Endothelial cell of umbilical vein (primary cell): ENCODE data around the gene IKZF4. TPM values are rescaled to one million over a fixed set of nuclear protein-coding genes. Genes with fewer than 3 reads are reported as not detected.
A peak's percentile ranks its signal among the peaks of the same experiment; 100 is the strongest.

Experiments
- BruUV-seq: library from RNA; stranded (reverse); fragments of 400-500 nt; replicated peaks from 2 replicates; lab custom pipeline; 2021; lab: Mats Ljungman, UMichigan
- CTCF ChIA-PET: fragments of 300-600, 350-600 bp; sonication (Branson Sonifier 250); formaldehyde crosslinking; loops from one replicate; lab custom pipeline; 2021; ENCODE audit warnings: antibody characterized with exemption, inconsistent platforms; lab: Charles Lee
- POLR2A ChIA-PET: fragments of 300-600, 350-600 bp; sonication (Branson Sonifier 250); formaldehyde crosslinking; loops from one replicate; lab custom pipeline; 2021; ENCODE audit warnings: antibody characterized with exemption, inconsistent platforms; lab: Charles Lee
- DNase-seq: peaks from one replicate; pipeline ENCODE4 v3.0.0-alpha.2; 2011; ENCODE audit warnings: low read depth, low spot score
- FAIRE-seq: peaks from 2 replicates; lab custom pipeline; 2011; peaks lifted over from hg19 to GRCh38; lab: Jason Lieb, UNC
- H2AFZ ChIP-seq: 2 replicates; pipeline ENCODE4 v1.6.0; 2012; ENCODE audit warnings: low read depth, low read length, control low read depth, inconsistent platforms
- H3K27ac ChIP-seq: 2 replicates; pipeline ENCODE4 v1.5.1; 2011; ENCODE audit warnings: low read depth, mild to moderate bottlenecking, control low read depth, low read length, moderate library complexity; ENCODE audit not compliant: insufficient read depth
- H3K27me3 ChIP-seq, 2 experiments: 2 replicates each; pipeline versions ENCODE4 v1.6.0 to v1.6.1; 2011; ENCODE audit warnings: low read length in 2 of 2, mixed read lengths in 1 of 2; ENCODE audit not compliant: control insufficient read depth in 2 of 2, insufficient read depth in 2 of 2
- H3K36me3 ChIP-seq, 2 experiments: 2 replicates in 1 of 2; 3 replicates in 1 of 2; pipeline ENCODE4 v1.5.1; 2011; ENCODE audit warnings: low read length in 2 of 2, mild to moderate bottlenecking in 1 of 2, moderate library complexity in 1 of 2; ENCODE audit not compliant: control insufficient read depth in 2 of 2, insufficient read depth in 2 of 2; ENCODE audit errors: extremely low read depth in 1 of 2
- H3K4me1 ChIP-seq: 3 replicates; pipeline ENCODE4 v1.5.1; 2011; ENCODE audit warnings: mild to moderate bottlenecking, low read length; ENCODE audit not compliant: control insufficient read depth, insufficient read depth; ENCODE audit errors: extremely low read depth
- H3K4me2 ChIP-seq: 2 replicates; pipeline ENCODE4 v1.6.1; 2011; ENCODE audit warnings: low read length, control low read depth, mixed read lengths; ENCODE audit not compliant: insufficient read depth
- H3K4me3 ChIP-seq, 3 experiments: fragments of 200-600 bp in 1 of 3; sonication (generic), shearing (Covaris generic) in 1 of 3; replicated peaks in 1 of 3; 2 replicates each; pipeline ENCODE4 v1.5.1; 2011 to 2016; ENCODE audit warnings: control low read depth in 3 of 3, low read length in 3 of 3, mild to moderate bottlenecking in 2 of 3, inconsistent platforms in 1 of 3, low read depth in 1 of 3, moderate library complexity in 1 of 3; ENCODE audit not compliant: insufficient read depth in 1 of 3
- H3K79me2 ChIP-seq: 2 replicates; pipeline ENCODE4 v1.6.0; 2012; ENCODE audit warnings: low read length, inconsistent platforms; ENCODE audit not compliant: control insufficient read depth, insufficient read depth
- H3K9ac ChIP-seq: replicated peaks from 2 replicates; pipeline ENCODE3; 2011; ENCODE audit warnings: low read length, control low read depth; ENCODE audit not compliant: insufficient read depth; ENCODE audit errors: extremely low read depth
- H3K9me1 ChIP-seq: replicated peaks from 3 replicates; pipeline ENCODE4 v1.6.0; 2011; ENCODE audit warnings: mild to moderate bottlenecking, low read length; ENCODE audit not compliant: control insufficient read depth, insufficient read depth; ENCODE audit errors: extremely low read depth
- H3K9me3 ChIP-seq: replicated peaks from 2 replicates; pipeline ENCODE4 v1.5.1; 2012; ENCODE audit warnings: low read length, inconsistent platforms; ENCODE audit not compliant: control insufficient read depth, insufficient read depth
- H4K20me1 ChIP-seq: replicated peaks from 2 replicates; pipeline ENCODE3; 2011; ENCODE audit warnings: mild to moderate bottlenecking, low read length; ENCODE audit not compliant: control insufficient read depth, insufficient read depth; ENCODE audit errors: extremely low read depth
- EZH2 ChIP-seq: IDR thresholded peaks from 2 replicates; pipeline ENCODE4 v1.6.1; 2012; ENCODE audit warnings: borderline replicate concordance, low read depth, mild to moderate bottlenecking, moderate library complexity, low read length, inconsistent platforms; ENCODE audit not compliant: severe bottlenecking
- POLR2AphosphoS5 ChIP-seq: IDR thresholded peaks from 2 replicates; pipeline ENCODE4 v1.6.1; 2012; ENCODE audit warnings: low read depth, mild to moderate bottlenecking, control low read depth, low read length, moderate library complexity; ENCODE audit not compliant: insufficient read depth
- dilution Hi-C: fragments of 300-500 bp; cut with MboI; formaldehyde crosslinking; loops from one replicate; pipeline ENCODE4 v1.15.0; 2019; ENCODE audit warnings: low sequenced_read_pairs; ENCODE audit not compliant: extremely low pct_ligation_motif_present
- intact Hi-C: fragments of 100-400 bp; cut with micrococcal nuclease; formaldehyde crosslinking; loops from one replicate; pipeline ENCODE4 v1.10.0; 2022
- polyA plus RNA-seq, 4 experiments: library from polyadenylated mRNA; depleted of rRNA in 3 of 4; stranded (reverse) in 3 of 4; unstranded in 1 of 4; fragments of >200 nt; gene quantifications; 2 replicates each; pipeline versions ENCODE4 v1.2.1 to v1.2.3, GENCODE V29; 2011 to 2012; ENCODE audit warnings: missing spikeins in 1 of 4
- total RNA-seq: library from RNA; stranded (reverse); gene quantifications from 2 replicates; pipeline ENCODE4 v1.2.3, GENCODE V29; 2021
- TF ChIP-seq, protein P1 (sequence below), 2 donors: IDR thresholded peaks; 1 replicate in 1 of 2; 2 replicates in 1 of 2; pipeline ENCODE4 v1.5.1; 2011; ENCODE audit warnings: low read length in 2 of 2, mild to moderate bottlenecking in 2 of 2, moderate library complexity in 2 of 2, control low read depth in 1 of 2, inconsistent platforms in 1 of 2, low read depth in 1 of 2; ENCODE audit not compliant: insufficient read depth in 1 of 2; ENCODE audit errors: extremely low read depth in 1 of 2

The IKZF4 gene
- total and polyA plus RNA-seq, 2 donors (not counting 3 experiments of a cell fraction or from before 2014, with no cell fraction given), result 3.4 to 5.4 TPM

GRCh38 chr12:55996201-55996714 lies 24.6 kb upstream of the IKZF4 start:
- Histone ChIP-seq H4K20me1 (no peaks in the 10 kb centered on the region), H3K36me3 (peaks cover 8 to 18% of the 10 kb centered on the region in 2 experiments), H3K9me1 (no peaks in the 10 kb centered on the region), H3K4me2 (peak overlapping the region; percentile 74), H3K9me3 (no peaks in the 10 kb centered on the region), H3K4me1 (peaks cover 10% of the 10 kb centered on the region), H2AFZ (no peak overlapping the region), H3K9ac (no peak overlapping the region), H3K79me2 (no peaks in the 10 kb centered on the region), H3K4me3 (peak overlapping the region; percentile 17 to 73 (median 40)), H3K27me3 (no peaks in the 10 kb centered on the region), H3K27ac (no peak overlapping the region)
- ChIA-PET POLR2A (interaction anchor here (0.7 to 2.2 kb wide), 3 partner anchors 22 to 33 kb away, joined by 4 to 9 read pairs (median 8); partner anchors contain the start of gene RAB5B), CTCF (interaction anchor here (0.8 to 7.7 kb wide), 31 partner anchors 9 to 257 kb away, joined by 3 to 295 read pairs (median 6); partner anchors contain the start of genes DGKA, ERBB3, ORMDL2 and PA2G4)
- intact Hi-C loops (loop anchor here (1.0 kb wide), 4 partner anchors 33 to 122 kb away; partner anchors contain the start of genes PA2G4 and ZC3H10), dilution Hi-C loops (no loop called here)
- FAIRE-seq (no peak), DNase-seq (peak; percentile 72)
- no TSS peak for BruUV-seq
- no peak for TF ChIP-seq POLR2AphosphoS5
- TF ChIP-seq, protein P1, sequence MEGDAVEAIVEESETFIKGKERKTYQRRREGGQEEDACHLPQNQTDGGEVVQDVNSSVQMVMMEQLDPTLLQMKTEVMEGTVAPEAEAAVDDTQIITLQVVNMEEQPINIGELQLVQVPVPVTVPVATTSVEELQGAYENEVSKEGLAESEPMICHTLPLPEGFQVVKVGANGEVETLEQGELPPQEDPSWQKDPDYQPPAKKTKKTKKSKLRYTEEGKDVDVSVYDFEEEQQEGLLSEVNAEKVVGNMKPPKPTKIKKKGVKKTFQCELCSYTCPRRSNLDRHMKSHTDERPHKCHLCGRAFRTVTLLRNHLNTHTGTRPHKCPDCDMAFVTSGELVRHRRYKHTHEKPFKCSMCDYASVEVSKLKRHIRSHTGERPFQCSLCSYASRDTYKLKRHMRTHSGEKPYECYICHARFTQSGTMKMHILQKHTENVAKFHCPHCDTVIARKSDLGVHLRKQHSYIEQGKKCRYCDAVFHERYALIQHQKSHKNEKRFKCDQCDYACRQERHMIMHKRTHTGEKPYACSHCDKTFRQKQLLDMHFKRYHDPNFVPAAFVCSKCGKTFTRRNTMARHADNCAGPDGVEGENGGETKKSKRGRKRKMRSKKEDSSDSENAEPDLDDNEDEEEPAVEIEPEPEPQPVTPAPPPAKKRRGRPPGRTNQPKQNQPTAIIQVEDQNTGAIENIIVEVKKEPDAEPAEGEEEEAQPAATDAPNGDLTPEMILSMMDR (IDR thresholded peaks at IDR 0.05; ENCODE audit: extremely low read depth in 1 of 2, insufficient read depth in 1 of 2, low read depth in 1 of 2, low read length in 2 of 2), result peak; percentile 67 to 88
- no peak for TF ChIP-seq EZH2
